Measurements from ENCODE around the gene SMIM41.

SMIM41 gene

DNA sequence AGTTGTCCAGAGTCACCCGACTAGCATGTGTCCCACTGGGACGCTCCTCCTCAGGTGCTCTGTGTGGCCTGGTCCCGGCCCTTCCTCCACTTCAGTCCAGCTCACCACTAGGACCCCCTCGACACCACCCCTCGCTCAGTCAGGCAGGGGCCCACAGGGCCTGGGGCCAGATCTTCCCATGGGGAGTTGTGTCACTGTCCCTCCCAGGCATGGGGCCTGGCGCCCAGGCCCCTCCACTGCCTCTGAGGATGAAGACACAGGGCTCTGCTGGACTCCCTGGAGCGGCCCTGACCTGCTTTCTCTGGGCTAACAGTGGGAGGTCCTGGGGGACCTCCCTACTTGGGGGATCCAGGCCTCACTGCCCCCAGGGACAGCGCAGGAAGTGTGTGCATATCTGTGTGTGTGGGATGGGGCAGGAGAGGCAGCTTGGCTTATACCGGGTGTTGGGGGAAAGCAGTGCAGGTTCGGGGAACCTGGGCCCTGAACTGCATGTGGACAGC is 68.5 kb downstream of the SMIM41 start:
- DNase-seq (ENCODE audit: low spot score): no peak
- TF ChIP-seq, protein P1, sequence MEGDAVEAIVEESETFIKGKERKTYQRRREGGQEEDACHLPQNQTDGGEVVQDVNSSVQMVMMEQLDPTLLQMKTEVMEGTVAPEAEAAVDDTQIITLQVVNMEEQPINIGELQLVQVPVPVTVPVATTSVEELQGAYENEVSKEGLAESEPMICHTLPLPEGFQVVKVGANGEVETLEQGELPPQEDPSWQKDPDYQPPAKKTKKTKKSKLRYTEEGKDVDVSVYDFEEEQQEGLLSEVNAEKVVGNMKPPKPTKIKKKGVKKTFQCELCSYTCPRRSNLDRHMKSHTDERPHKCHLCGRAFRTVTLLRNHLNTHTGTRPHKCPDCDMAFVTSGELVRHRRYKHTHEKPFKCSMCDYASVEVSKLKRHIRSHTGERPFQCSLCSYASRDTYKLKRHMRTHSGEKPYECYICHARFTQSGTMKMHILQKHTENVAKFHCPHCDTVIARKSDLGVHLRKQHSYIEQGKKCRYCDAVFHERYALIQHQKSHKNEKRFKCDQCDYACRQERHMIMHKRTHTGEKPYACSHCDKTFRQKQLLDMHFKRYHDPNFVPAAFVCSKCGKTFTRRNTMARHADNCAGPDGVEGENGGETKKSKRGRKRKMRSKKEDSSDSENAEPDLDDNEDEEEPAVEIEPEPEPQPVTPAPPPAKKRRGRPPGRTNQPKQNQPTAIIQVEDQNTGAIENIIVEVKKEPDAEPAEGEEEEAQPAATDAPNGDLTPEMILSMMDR (IDR thresholded peaks at IDR 0.05; ENCODE audit: extremely low read depth, missing control alignments): no peak

DNA sequence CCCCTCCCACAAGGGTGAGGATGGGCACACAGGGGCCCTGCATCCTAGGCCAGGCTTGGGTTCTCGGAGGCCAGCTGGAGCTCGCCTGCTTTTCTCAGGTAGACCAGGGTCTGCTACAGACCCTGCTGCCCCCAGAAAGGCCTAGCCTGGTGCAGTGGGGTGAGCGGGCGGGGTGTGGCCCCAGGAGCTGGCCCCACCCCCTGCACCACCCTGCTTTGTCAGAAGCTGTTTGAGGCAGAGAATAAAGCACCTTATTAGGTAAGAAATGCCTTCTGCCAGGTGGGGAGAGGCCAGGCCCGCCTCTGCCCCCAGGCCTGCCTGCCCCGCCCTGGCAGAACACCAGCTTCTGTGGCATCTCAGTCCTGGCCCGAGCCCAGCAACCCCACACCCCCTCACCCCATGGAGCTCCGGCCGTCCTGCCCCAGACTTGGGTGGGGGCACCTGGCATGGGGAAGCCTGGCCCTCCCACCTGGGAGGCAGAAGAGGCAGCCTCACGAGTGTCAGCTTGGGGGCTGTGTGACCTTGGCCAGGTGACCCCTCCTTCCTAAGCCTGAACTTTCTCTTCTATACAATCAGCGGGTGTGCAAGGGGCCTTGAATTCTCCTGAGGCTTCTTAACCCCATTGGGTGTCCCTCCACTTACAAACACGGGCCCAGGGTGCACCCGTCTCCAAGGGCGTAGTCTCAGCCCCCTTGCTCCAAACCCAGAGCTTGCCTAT is 69.1 kb downstream of the SMIM41 start:
- DNase-seq (ENCODE audit: low spot score): no peak
- TF ChIP-seq, protein P1 (IDR thresholded peaks at IDR 0.05; ENCODE audit: extremely low read depth, missing control alignments): no peak

DNA sequence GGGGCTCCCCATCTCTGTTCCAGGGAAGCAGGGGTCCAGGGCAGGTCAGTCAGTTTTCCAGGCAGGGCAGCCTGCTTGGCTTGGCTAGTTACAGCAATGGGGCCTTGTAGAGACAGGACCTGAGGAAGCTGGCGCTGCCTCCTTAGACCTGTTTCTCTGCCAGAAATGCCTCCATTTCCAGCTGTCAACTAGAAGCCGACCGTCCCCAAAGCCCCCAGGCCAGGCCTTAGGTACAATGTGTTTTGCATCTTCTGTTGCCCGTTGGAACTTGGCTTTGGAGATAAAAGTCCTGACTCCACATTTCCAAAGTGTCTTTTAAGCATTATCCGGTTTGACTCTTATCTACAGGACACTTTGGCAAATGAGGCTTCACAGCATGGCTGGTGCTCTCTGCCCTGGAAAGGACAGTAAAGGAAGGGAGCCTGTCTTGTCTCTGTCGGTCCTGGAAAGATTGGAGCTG is 69.7 kb downstream of the SMIM41 start:
- DNase-seq (ENCODE audit: low spot score): no peak
- TF ChIP-seq, protein P1 (IDR thresholded peaks at IDR 0.05; ENCODE audit: extremely low read depth, missing control alignments): no peak

DNA sequence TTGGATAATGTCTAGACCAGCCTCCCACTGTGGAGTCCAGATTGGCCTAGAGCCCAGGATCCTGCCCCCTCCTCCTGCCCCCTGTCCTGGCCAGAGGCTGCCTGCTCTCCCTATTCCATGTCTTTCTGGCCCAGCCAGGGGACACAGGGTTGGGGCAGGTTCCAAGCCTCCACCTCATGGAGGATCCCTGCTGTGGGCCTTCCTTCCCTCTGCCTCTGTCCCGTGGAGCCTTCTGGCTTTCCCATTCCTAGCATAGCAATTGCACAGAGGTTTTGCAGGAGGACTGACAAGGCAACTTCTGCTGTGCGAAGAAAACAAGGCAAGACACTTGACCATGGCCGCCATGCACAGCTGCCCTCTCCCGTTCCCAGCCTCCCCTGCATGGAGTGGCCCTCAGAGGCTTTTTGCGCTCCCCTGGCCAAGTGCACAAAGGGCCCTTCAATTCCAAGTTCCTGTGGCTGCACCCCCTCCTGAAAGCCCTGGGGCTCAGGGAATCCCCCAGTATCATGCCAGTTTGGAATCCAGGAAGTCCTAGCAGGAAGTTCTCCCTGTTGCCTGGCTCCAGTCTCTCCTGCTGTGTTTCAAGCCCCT is 70.2 kb downstream of the SMIM41 start:
- TF ChIP-seq, protein P1 (IDR thresholded peaks at IDR 0.05; ENCODE audit: extremely low read depth, missing control alignments): no peak
- no peak for DNase-seq (ENCODE audit: low spot score)

DNA sequence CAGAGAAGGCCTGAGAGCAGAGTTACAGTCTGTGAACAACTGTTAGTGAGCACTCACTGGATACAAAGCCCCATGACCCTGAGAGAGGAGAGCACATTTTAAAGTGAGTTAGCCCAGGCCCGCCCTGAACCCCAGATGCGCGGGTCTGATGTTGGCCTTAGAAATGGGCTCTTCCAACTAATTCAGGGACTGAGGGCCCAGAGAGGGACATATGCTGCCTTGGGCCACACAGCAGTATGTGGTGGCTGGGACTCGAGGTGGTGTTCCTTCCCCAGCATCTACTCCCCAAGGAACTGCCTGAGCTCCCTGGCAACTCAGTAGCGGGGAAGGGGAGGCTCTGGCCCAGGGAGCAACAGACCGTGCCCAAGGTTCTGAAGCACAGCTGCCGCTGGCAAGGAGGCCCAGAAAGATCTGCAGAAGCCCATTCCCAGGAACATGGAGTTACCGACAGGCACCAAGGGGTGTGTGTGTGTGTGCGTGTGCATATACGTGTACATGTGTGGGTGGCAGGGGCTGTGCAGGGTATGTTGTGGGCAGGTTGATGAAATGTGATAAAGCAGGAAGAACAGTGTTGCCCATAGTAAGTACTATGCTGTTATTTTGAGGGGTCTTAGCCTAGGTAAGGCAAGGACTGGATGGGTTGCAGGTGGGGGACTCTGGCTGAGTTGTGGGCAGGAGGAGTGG is 71.8 kb downstream of the SMIM41 start:
- TF ChIP-seq, protein P1 (IDR thresholded peaks at IDR 0.05; ENCODE audit: extremely low read depth, missing control alignments): no peak
- no peak for DNase-seq (ENCODE audit: low spot score)

DNA sequence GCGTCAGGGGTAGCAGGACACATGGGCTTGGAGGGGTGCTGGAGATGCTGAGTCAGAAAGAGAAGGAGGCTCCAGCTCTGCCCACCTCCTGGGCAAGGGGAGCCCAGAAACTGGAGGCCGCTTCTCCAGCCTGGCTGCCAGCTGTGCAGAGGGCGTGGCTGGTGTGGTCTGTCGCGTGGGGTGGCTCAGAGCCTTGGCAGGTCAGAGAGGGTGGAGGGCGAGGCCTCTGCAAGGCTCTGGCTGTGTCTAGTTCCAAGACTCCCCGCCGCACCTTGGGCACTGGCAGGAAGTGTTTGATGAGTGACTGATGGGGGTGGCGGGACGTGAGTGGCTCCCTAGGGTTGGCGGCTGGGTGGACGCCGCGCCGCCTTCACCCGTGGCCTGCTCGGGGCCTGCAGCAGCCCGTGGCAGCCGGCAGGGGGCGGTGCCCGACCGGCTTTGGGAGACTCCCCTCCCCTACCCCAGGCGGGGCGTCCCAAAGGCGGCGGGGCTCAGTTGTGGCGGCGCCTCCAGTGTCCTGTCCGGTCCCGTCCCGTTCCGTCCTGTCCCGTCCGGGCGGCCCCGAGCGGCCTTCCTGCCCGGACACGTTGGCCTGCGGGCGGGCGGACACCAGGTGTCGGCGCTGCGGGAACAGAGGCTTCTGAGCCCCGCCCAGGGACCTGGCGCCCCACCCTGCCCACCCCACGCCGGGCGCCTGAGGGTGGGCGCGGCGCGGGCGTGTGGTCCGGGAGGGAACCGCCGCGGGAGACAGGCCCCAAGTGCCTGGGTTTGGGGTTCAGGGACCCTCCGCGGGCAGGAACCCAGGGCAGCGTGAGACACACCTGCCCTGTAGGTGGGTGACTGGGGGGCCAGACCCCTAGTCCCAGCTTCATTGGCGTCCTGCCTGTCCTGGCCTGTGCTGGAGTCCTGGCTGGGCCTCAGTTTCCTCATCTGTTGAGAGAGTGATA is 72.6 kb downstream of the SMIM41 start:
- peak; percentile 84 for DNase-seq (ENCODE audit: low spot score)
- TF ChIP-seq, protein P1 (IDR thresholded peaks at IDR 0.05; ENCODE audit: extremely low read depth, missing control alignments): peak; percentile 68

All from GM20000 (cell line).